Ramos (cell line): Measurements from ENCODE around the gene GATAD1.
"Not testable (repeated sequence)": the region's sequence is repeated elsewhere in the genome, so short reads cannot be mapped to it uniquely, and the experiment has no call there.

Source experiments
- in situ Hi-C: fragments of 300-500 bp; cut with MboI; formaldehyde crosslinking; loops from one replicate; pipeline ENCODE4 v1.14.3; 2022; ENCODE audit warnings: low sequenced_read_pairs; ENCODE audit not compliant: unreplicated experiment

The GATAD1 gene

GRCh38 chr7:92478095-92478494 lies 30.8 kb downstream of the GATAD1 start:
- in situ Hi-C loops, result no loop called here

- in situ Hi-C loops, result no loop called here
Measured at GRCh38 chr7:92478711-92479110, 31.4 kb downstream of the GATAD1 start.

- in situ Hi-C loops, result not testable (repeated sequence)
Measured at GRCh38 chr7:92479146-92479545, 31.9 kb downstream of the GATAD1 start.

- in situ Hi-C loops, result not testable (repeated sequence)
Measured at GRCh38 chr7:92483624-92484023, 36.3 kb downstream of the GATAD1 start.

GRCh38 chr7:92484226-92484625 lies 36.9 kb downstream of the GATAD1 start:
- in situ Hi-C loops, result not testable (repeated sequence)

GRCh38 chr7:92485267-92485892 lies 38.1 kb downstream of the GATAD1 start:
- in situ Hi-C loops, result no loop called here

- in situ Hi-C loops, result no loop called here
Measured at GRCh38 chr7:92485974-92486373, 38.7 kb downstream of the GATAD1 start.

- in situ Hi-C loops, result no loop called here
Measured at GRCh38 chr7:92487804-92488203, 40.5 kb downstream of the GATAD1 start.

GRCh38 chr7:92489634-92490033 lies 42.4 kb downstream of the GATAD1 start:
- in situ Hi-C loops, result no loop called here

- in situ Hi-C loops, result no loop called here
Measured at GRCh38 chr7:92496876-92497275, 49.6 kb downstream of the GATAD1 start.

GRCh38 chr7:92498557-92498956 lies 51.3 kb downstream of the GATAD1 start:
- in situ Hi-C loops, result no loop called here

GRCh38 chr7:92503767-92504166 lies 56.5 kb downstream of the GATAD1 start:
- in situ Hi-C loops, result no loop called here

- in situ Hi-C loops, result no loop called here
Measured at GRCh38 chr7:92504563-92504962, 57.3 kb downstream of the GATAD1 start.

GRCh38 chr7:92506363-92506762 lies 59.1 kb downstream of the GATAD1 start:
- in situ Hi-C loops, result no loop called here

GRCh38 chr7:92508946-92509345 lies 61.7 kb downstream of the GATAD1 start:
- in situ Hi-C loops, result no loop called here
